GM21515 (cell line): ENCODE measurements around the gene DHX57.
A peak's percentile ranks its signal among the peaks of the same experiment; 100 is the strongest.

ENCODE experiments used
- ATAC-seq: cut with Tn5 transposase; IDR thresholded peaks from one replicate; pipeline ENCODE4 v1.9.1; 2021; ENCODE audit not compliant: unreplicated experiment

The DHX57 gene

DNA sequence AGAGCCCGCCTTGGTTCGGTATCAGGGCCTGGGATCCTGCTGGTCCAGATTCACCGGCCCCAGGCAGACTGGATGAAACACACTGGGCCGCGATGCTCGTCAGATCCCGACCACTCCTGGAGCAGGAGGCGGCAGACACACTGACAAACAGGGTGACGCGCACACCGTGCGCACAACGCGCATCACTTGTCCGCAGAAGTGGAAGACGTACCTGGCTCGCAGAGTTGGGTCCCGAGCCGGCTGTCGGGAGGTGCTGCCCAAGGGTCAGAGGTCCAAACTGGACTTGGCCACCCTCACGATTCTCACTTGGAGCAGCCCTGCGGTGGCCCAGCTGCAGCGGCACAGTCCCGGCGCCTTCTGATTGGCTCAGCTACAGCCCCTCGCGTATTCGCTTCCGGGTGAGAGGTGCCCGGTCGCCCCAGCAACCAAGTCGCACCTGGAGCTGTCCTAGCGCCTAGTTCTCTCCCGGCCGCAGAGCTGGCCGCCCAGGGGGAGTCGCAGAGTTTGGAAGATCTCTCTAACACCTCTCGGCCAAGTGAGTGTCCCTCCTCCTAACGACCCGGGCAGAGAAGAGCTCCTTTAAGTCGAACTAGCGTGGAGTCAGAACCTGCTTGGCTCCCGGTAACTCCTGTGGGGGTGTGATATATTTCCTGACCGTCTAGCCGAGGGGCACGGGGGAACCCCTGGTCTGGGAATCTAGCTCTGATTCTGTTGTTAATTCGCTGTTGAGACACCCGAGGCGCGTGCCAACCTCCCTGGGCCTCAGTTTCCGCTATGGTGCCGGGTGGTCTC lies at the start of gene DHX57, which contains the start of gene MORN2:
DHX57 (minus strand) TSS at position 359 of the 792 bp plus-strand sequence. CDS start 7,529 bp downstream, outside the sequence.
MORN2 (plus strand) TSS at position 401 of the 792 bp plus-strand sequence.
- ATAC-seq, result peak; percentile 100

DNA sequence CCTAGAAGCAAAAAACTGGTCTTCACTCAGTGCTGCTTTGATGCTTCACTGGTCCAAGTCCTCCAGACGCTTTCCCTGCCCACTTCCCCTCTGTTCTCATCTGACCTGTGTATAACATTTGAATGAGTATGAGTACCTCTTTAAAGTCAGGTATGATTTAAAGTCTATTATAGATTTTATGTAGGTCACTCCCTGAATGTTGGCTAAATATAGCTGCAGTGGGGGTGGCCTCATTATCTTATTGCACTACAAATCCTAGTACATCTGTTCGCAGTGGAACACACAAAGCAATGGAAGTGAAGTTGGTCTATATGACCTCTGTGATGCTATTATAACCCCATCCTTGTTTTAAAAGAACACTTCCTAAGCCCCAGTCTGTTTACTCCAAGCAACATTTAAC lies 47.2 kb upstream of the DHX57 start:
- ATAC-seq, result no peak

DNA sequence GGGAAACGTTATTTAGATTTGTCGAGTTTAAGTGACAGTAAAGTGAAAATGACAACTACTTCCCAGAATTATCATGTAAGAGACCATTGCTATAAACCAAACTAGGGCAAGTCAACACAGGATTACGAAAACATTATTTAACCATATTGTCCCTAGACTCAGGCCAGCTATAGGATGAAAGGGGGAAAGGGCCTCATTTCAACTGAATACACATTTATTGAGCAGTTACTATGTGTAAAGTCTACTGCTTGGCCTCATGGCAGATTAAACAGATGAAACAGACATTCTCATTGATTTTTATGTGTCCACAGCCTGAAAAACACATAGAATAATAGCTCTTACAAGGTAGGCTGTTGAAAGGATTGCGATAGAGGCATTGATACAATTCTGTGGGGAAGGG lies 46.7 kb upstream of the DHX57 start:
- ATAC-seq, result no peak

DNA sequence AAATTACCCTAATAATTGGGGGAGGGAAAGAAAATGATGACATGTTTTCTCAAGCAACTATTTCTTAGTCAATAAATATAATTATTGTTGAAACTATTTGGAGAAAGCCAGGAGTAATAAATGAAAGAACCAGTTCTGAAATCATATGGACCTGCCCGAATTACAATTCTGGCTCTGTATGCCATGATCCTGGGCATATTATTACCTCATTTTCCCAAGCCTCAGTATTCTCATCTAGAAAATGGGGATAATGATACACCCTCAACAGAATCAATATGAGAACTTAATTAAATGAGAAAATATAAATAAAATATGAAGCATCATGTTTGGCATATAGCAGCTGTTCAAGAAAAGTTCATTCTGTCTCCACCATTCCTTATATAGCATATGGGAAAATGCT lies 36.9 kb upstream of the DHX57 start:
- ATAC-seq, result no peak

DNA sequence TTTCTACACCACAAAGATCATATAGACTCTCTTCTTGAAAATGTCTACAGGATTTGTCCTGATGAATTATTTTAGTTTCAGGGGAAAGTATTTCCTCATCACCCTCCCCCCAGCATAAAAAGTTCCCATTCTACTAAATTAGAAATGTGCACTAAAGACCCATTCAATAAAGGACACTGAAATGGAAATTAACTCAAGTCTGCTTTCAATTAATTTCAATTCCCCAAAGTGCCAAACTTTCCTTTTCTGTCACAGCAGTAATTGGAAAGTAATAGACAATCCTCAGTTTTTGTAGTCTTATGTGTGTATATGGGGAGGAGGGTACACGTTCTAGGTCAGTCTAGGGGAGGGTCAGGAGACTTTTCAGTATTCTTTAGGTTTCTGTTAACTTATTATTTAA lies 35.5 kb upstream of the DHX57 start:
- no peak for ATAC-seq

GRCh38 chr2:38909872-38910271 lies 34.1 kb upstream of the DHX57 start:
- ATAC-seq, result no peak

GRCh38 chr2:38907743-38908562 lies 32.2 kb upstream of the DHX57 start:
- peak; percentile 76 for ATAC-seq

DNA sequence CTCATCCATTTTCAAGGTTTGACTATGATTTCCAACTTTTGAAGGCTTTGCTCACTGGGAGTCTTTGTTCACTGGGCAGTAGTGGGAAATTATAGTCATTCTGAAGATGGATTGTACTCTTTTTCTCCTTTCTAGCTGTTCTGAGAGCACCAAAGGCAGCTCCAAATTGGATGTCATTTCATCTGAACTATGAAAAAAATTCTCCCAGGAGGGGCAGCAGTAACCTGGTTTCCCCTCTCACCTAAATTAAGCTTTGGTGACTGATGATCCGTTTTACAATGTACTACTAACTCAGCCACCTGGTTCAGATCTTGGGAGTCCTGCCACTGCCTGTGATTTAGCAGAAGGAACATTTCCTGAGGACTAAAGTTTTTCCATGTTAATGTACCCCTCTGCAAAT lies 31.5 kb upstream of the DHX57 start:
- no peak for ATAC-seq

DNA sequence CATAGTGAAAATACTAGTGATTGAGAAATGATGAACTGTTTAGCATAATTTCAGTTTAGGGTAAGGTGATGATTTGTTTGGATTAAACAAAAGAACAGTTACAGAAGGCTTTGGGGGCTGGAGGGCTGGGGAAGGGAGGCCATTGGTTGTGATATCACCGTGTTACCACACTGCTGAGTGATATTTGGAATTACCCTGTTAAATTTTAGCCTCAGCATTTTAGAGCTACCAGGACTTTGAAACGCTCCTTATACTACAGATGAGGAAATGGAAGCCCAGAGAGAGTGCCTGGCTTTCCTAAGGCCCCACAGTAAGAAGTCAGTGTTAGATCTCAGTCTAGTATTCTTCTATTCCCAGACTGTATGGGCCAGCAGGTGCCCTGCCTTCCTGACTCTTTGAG lies 29.5 kb upstream of the DHX57 start:
- no peak for ATAC-seq

GRCh38 chr2:38900726-38901125 lies 25.0 kb upstream of the DHX57 start:
- ATAC-seq, result no peak

DNA sequence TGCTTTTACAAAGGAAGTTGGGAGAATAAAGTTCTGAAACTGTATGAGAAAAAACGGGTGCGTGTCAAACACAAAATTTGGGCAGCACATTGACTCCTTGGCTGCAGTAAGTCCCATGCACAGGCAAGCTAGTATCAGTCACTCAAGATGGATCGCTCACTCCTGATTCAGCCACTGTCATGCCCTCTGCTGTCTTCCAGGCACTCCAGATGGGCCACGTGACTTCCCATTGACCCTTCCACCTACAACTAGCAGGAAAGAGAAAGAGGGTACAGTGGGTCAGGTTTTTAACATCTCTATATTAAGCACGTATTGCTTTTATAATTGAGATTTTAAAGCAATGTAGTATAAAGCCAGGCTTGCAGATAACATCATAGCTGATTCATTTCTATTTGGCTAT lies 22.5 kb upstream of the DHX57 start:
- no peak for ATAC-seq

DNA sequence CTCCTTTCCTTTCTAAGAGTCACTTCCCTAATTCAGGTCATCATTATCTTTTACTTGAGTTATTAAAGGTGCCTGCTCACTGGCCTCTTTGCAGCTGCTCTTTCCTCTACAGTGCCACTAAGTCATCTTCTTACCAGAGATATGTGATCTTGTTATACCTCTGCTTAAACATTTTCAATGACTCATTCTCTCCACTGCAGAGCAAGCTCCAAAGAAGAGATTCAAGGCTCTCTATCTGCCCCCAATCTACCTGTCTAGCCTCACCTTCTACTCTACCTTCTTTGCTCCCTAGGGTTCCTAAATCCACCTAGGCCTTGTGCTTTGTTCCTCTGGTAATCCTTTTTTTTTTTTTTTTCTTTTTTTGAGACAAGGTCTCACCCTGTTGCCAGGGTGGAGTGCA lies 17.1 kb upstream of the DHX57 start:
- no peak for ATAC-seq

DNA sequence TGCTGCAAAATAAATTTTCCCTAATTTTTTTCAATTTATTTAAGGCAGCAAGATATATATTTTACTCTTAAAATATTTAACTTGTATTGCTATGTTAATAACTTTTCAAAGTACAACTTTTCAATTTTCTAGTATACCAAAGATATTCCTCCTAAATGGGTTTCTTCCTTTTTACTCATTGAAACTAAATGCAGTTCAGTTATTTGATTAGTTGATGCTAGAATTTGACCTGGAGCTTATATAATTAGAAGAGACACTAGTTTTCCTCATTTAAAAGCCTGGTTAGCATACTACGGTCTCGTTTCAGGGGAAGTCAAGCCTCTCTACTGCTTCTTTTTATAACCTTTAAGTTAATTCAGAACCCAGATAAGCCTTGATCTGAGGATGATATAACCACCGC lies 13.8 kb upstream of the DHX57 start, which contains the start of gene ARHGEF33:
ARHGEF33 (plus strand) TSS at position 301 of the 400 bp plus-strand sequence. CDS start 29,573 bp downstream, outside the sequence.
- ATAC-seq, result no peak

- ATAC-seq, result no peak
These were observed 13.3 kb upstream of the DHX57 start for GRCh38 chr2:38889045-38889444.

DNA sequence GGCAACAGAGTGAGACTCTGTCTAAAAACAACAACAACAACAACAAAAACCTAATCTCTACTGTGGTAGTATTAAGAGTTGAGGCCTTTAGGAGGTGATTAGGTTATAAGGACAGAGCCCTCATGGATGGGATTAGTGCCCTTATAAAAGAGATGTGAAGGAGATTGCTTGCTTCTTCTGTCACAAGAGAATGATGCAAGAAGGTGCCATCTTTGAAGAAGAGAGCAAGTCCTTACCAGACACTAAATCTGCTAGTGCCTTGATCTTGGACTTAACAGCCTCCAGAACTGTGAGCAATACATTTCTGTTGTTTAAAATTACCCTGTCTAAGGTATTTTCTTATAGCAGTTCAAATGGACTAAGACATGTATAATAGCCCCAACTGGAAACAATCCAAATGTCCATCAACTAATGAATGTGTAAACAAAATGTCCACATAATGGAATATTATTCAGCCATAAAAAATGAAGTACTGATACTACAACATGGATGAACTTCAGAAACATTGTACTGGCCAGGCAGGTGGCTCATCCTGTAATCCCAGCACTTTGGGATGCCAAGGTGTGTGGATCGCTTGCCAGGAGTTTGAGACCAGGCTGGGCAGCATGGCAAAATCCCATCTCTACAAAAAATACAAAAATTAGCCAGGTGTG lies 12.3 kb upstream of the DHX57 start:
- ATAC-seq, result no peak

DNA sequence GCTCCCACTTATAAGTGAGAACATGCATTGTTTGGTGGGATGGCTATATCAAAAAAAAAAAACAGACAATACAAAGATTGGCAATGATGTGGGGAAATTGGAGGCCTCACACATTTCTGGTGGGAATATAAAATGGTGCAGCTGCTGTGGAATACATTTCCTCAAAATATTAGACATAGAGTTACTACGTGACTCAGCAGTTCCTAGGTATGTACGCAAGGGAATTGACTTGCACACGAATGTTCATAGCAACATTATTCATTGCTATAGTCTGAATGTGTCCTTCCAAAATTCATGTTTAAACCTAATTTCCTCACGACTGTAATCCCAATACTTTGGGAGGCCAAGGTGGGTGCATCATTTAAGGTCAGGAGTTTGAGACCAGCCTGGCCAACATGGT lies 11.6 kb upstream of the DHX57 start:
- ATAC-seq, result no peak

DNA sequence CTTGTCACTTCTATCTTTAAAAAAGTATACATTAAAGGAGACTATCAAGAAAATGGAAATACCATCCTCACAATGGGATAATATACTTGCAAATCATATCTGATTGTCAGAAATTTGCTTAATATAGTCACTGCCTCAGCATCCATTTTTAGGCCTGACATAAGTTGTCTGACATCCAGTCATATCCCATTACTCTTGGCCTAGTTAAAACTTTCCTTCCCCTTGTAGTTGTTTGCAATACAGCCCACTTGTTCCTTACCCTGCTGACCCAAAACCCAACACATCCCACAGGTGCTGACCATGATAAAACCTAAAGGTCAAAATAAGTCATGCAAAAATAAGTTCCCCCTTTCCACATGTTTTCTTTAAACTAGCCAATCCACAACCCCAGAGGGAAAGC lies 10.3 kb upstream of the DHX57 start:
- no peak for ATAC-seq

- ATAC-seq, result no peak
These were observed 673 bp upstream of the DHX57 start for GRCh38 chr2:38876407-38876806.

- ATAC-seq, result no peak
These were observed 533 bp downstream of the DHX57 start for GRCh38 chr2:38875227-38875575.

- no peak for ATAC-seq
These were observed 2.0 kb downstream of the DHX57 start for GRCh38 chr2:38873763-38874162.

DNA sequence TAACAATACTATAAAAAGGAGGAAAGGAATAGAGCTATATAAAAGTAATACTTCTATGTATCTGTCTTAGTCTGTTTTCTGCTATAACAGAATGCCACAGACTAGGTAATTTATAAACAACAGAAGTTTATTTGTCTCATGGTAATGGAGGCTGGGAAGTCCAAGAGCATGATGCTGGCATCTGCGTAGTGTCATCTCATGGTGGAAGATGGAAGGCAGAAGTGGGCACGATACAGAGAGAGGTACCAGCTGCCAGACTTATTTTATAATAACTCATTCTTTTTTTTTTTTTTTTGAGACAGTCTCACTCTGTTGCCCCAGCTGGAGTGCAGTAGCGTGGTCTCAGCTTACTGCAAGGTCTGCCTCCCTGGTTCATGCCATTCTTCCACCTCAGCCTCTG lies 4.3 kb downstream of the DHX57 start:
- ATAC-seq, result no peak
